Glutamatergic neuron (in vitro differentiated cells): ENCODE measurements around the gene GALNT9. TPM values are rescaled to one million over a fixed set of nuclear protein-coding genes. Genes with fewer than 3 reads are reported as not detected.
A peak's percentile ranks its signal among the peaks of the same experiment; 100 is the strongest.

Source experiments
- DNase-seq: peaks from one replicate; pipeline ENCODE4 v3.0.0; 2022
- H3K27ac Mint-ChIP-seq: one replicate; pipeline ENCODE4 v1.8.0; 2020; ENCODE audit warnings: mild to moderate bottlenecking, mixed read lengths, inconsistent platforms; ENCODE audit not compliant: unreplicated experiment
- H3K27me3 Mint-ChIP-seq: one replicate; pipeline ENCODE4 v1.8.0; 2020; ENCODE audit warnings: mild to moderate bottlenecking, moderate library complexity, mixed read lengths, inconsistent platforms; ENCODE audit not compliant: unreplicated experiment
- H3K36me3 Mint-ChIP-seq: one replicate; pipeline ENCODE4 v1.8.0; 2020; ENCODE audit warnings: mild to moderate bottlenecking, mixed read lengths, inconsistent platforms; ENCODE audit not compliant: unreplicated experiment
- H3K4me1 Mint-ChIP-seq: one replicate; pipeline ENCODE4 v1.8.0; 2020; ENCODE audit warnings: mild to moderate bottlenecking, low read depth, mixed read lengths, inconsistent platforms; ENCODE audit not compliant: unreplicated experiment
- H3K4me3 Mint-ChIP-seq: one replicate; pipeline ENCODE4 v1.8.0; 2020; ENCODE audit warnings: mild to moderate bottlenecking, mixed read lengths, inconsistent platforms; ENCODE audit not compliant: unreplicated experiment
- H3K9me3 Mint-ChIP-seq: one replicate; pipeline ENCODE4 v1.8.0; 2020; ENCODE audit warnings: mild to moderate bottlenecking, moderate library complexity, mixed read lengths, inconsistent platforms; ENCODE audit not compliant: unreplicated experiment
- CTCF ChIP-seq: fragments of 200-600 bp; sonication (generic); IDR thresholded peaks from one replicate; pipeline ENCODE4 v1.5.0; 2021; ENCODE audit not compliant: partially characterized antibody, unreplicated experiment
- total RNA-seq: library from RNA; stranded (reverse); fragmentation: NEBNext Ultra II Directional; extraction: Animal tissue kit (Norgen Biotek cat#: 25700); gene quantifications from one replicate; pipeline ENCODE4 v1.2.1, GENCODE V29; 2021; ENCODE audit not compliant: unreplicated experiment

The GALNT9 gene
- total RNA-seq, 1 donor from 2014 or later: 13.7 TPM

- no peaks in the 10 kb centered on the region for H3K36me3 Mint-ChIP-seq
- peaks cover 13% of the 10 kb centered on the region for H3K4me1 Mint-ChIP-seq
- no peak overlapping the region for H3K27ac Mint-ChIP-seq
- peak overlapping the region; percentile 40 for H3K4me3 Mint-ChIP-seq
- no peak for TF ChIP-seq CTCF
- peak; percentile 65 for DNase-seq
- H3K27me3 Mint-ChIP-seq: peaks cover 12% of the 10 kb centered on the region
- H3K9me3 Mint-ChIP-seq: peaks cover 10% of the 10 kb centered on the region
Measured at GRCh38 chr12:132275110-132275531, 54.3 kb downstream of the GALNT9 start.

GRCh38 chr12:132273992-132274334 is 55.4 kb downstream of the GALNT9 start:
- Mint-ChIP-seq H3K36me3 (no peaks in the 10 kb centered on the region), H3K4me3 (no peak overlapping the region), H3K27ac (no peak overlapping the region), H3K27me3 (peaks cover 12% of the 10 kb centered on the region), H3K4me1 (peaks cover 13% of the 10 kb centered on the region), H3K9me3 (peaks cover 10% of the 10 kb centered on the region)
- no peak for DNase-seq
- no peak for TF ChIP-seq CTCF

GRCh38 chr12:132272711-132273110 is 56.7 kb downstream of the GALNT9 start:
- no peak for DNase-seq
- peaks cover 13% of the 10 kb centered on the region for H3K4me1 Mint-ChIP-seq
- H3K36me3 Mint-ChIP-seq: no peaks in the 10 kb centered on the region
- H3K9me3 Mint-ChIP-seq: peaks cover 8% of the 10 kb centered on the region
- peaks cover 12% of the 10 kb centered on the region for H3K27me3 Mint-ChIP-seq
- no peak overlapping the region for H3K4me3 Mint-ChIP-seq
- H3K27ac Mint-ChIP-seq: no peak overlapping the region
- TF ChIP-seq CTCF: no peak

GRCh38 chr12:132271755-132272092 is 57.7 kb downstream of the GALNT9 start:
- Mint-ChIP-seq H3K4me3 (no peak overlapping the region), H3K27me3 (peaks cover 10% of the 10 kb centered on the region), H3K9me3 (peaks cover 8% of the 10 kb centered on the region), H3K4me1 (peaks cover 13% of the 10 kb centered on the region), H3K36me3 (no peaks in the 10 kb centered on the region), H3K27ac (no peak overlapping the region)
- no peak for TF ChIP-seq CTCF
- no peak for DNase-seq

- Mint-ChIP-seq H3K9me3 (peaks cover 10% of the 10 kb centered on the region), H3K4me3 (no peak overlapping the region), H3K36me3 (peaks cover 1% of the 10 kb centered on the region), H3K4me1 (peaks cover 13% of the 10 kb centered on the region), H3K27ac (no peak overlapping the region), H3K27me3 (peaks cover 10% of the 10 kb centered on the region)
- TF ChIP-seq CTCF: no peak
- DNase-seq: no peak
Measured at GRCh38 chr12:132270969-132271754, 58.2 kb downstream of the GALNT9 start.
